Panc1 (cell line): ENCODE results near the gene CDC37L1. TPM values are rescaled to one million over a fixed set of nuclear protein-coding genes. Genes with fewer than 3 reads are reported as not detected.

Experiments used
- ATAC-seq: fragments of 200-7000 bp; cut with Tn5 transposase; 2 replicates; pipeline ENCODE4 v1.9.1; 2020; ENCODE audit warnings: mild to moderate bottlenecking, moderate library complexity
- BruUV-seq: library from RNA; stranded (reverse); fragments of 400-500 nt; replicated peaks from 2 replicates; lab custom pipeline; 2021; lab: Mats Ljungman, UMichigan
- CTCF ChIA-PET: fragments of 300-600 bp; sonication (Branson Sonifier 250); formaldehyde crosslinking; loops from one replicate; lab custom pipeline; 2022; ENCODE audit warnings: antibody characterized with exemption; lab: Charles Lee
- POLR2A ChIA-PET: fragments of 300-600 bp; sonication (Branson Sonifier 250); formaldehyde crosslinking; loops from one replicate; lab custom pipeline; 2022; ENCODE audit warnings: antibody characterized with exemption; lab: Charles Lee
- DNase-seq: peaks from one replicate; pipeline ENCODE4 v3.0.0-alpha.2; 2010; ENCODE audit warnings: low read depth, low spot score
- H3K27ac ChIP-seq: 2 replicates; pipeline ENCODE4 v1.5.1; 2011; ENCODE audit warnings: mild to moderate bottlenecking, low read length, inconsistent platforms
- H3K27me3 ChIP-seq: fragments of 200-500 bp; sonication (Bioruptor generic); 2 replicates; pipeline ENCODE4 v1.6.0; 2014; ENCODE audit warnings: low read length, inconsistent platforms; ENCODE audit not compliant: control insufficient read depth, insufficient read depth
- H3K36me3 ChIP-seq: fragments of 200-500 bp; sonication (Bioruptor generic); 2 replicates; pipeline ENCODE4 v1.5.1; 2014; ENCODE audit warnings: inconsistent platforms, mild to moderate bottlenecking, low read length, moderate library complexity; ENCODE audit not compliant: control insufficient read depth, insufficient read depth
- H3K4me1 ChIP-seq: 2 replicates; pipeline ENCODE4 v1.5.1; 2011; ENCODE audit warnings: inconsistent platforms, mild to moderate bottlenecking, low read length, moderate library complexity; ENCODE audit not compliant: control insufficient read depth, insufficient read depth
- H3K4me3 ChIP-seq, 2 experiments: 2 replicates each; pipeline ENCODE4 v1.5.1; 2011 to 2012; ENCODE audit warnings: low read depth in 2 of 2, low read length in 2 of 2, mild to moderate bottlenecking in 2 of 2, inconsistent platforms in 1 of 2, moderate library complexity in 1 of 2
- H3K9me3 ChIP-seq: fragments of 200-500 bp; sonication (Bioruptor generic); 2 replicates; pipeline ENCODE4 v1.5.1; 2014; ENCODE audit warnings: low read depth, mild to moderate bottlenecking, inconsistent platforms, low read length, moderate library complexity; ENCODE audit not compliant: control insufficient read depth, insufficient read depth
- POLR2AphosphoS5 ChIP-seq: IDR thresholded peaks from 2 replicates; pipeline ENCODE4 v1.6.1; 2012; ENCODE audit warnings: mild to moderate bottlenecking, low read depth, low read length, moderate library complexity
- SIN3A ChIP-seq: IDR thresholded peaks from 2 replicates; pipeline ENCODE4 v1.6.1; 2012; ENCODE audit warnings: low read depth, mild to moderate bottlenecking, low read length, moderate library complexity, borderline replicate concordance; ENCODE audit not compliant: insufficient read depth
- TCF7L2 ChIP-seq: IDR thresholded peaks from 2 replicates; pipeline ENCODE4 v1.6.1; 2011; ENCODE audit warnings: mild to moderate bottlenecking, low read depth, low read length, inconsistent platforms
- in situ Hi-C: cut with HindIII; loops from 2 replicates; pipeline ENCODE4 v1.10.0; 2016; ENCODE audit warnings: low sequenced_read_pairs, low pct_unique_long_range_greater_than_20kb
- intact Hi-C: fragments of 100-400 bp; cut with micrococcal nuclease; formaldehyde crosslinking; loops from one replicate; pipeline ENCODE4 v1.10.0; 2022; ENCODE audit not compliant: unreplicated experiment
- total RNA-seq: library from RNA; stranded (reverse); gene quantifications from one replicate; pipeline ENCODE4 v1.2.1, GENCODE V29; 2021; ENCODE audit not compliant: unreplicated experiment
- TF ChIP-seq, protein P1 (sequence below): fragments of 450-650 bp; IDR thresholded peaks from 2 replicates; pipeline ENCODE4 v1.5.1; 2017; ENCODE audit warnings: mild to moderate bottlenecking
- TF ChIP-seq, protein P2 (sequence below), 2 experiments: IDR thresholded peaks; 2 replicates each; pipeline ENCODE4 v1.6.1; 2011 to 2012; ENCODE audit warnings: low read depth in 2 of 2, control low read depth in 1 of 2, low read length in 1 of 2, mild to moderate bottlenecking in 1 of 2, moderate library complexity in 1 of 2; ENCODE audit not compliant: insufficient read depth in 1 of 2

CDC37L1 gene
- total RNA-seq, 1 experiment from 2014 or later: 3.0 TPM

DNA sequence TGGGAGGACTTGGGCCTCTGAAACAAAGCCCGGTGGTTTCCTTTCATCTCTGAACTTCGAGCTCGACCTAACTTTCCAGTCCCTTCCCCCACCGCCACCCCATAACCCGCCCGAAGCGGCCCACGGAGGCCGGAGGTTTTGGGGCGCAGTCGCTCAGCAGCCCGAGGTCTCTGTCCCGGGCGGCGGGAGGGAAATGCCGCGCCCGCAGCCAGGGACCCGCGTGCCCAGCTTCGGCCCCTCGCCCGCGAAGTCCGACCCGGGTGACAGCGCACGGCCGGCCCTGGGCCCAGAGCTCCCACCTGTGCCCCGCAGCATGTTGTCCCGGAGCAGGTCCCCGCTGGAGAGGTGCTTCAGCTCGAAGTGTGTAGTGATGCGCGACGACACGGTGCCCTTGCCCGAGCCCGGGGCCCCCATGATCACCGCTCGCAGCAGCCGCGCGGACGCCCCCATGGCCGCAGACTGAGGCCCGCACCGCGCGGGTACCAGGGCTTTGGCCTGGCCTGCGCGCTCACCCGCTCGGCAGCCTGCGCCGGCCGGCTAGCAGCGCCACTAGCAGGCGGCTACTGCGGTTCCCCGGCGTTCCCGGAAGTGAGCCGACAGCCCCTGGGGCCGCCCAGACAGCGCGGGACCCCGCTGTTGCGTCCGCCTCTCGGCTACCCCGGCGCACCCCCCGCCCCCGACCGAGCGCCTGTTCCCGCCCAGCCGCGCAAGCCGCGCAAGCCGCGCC, 61.4 kb downstream of the CDC37L1 start, which contains the start of gene AK3:
AK3 (minus strand) TSS at position 565 of the 727 bp plus-strand sequence; CDS start at position 450, 115 bp downstream.
- Histone ChIP-seq H3K9me3 (no peaks in the 10 kb centered on the region), H3K36me3 (peaks cover 5% of the 10 kb centered on the region; the same call in 1 of the 2 replicates), H3K27me3 (no peaks in the 10 kb centered on the region), H3K27ac (peak within 1 kb of the TSS; percentile 69), H3K4me1 (no peaks in the 10 kb centered on the region), H3K4me3 (peak within 1 kb of the TSS; percentile 57 to 58)
- CTCF ChIA-PET: no interaction called here
- ATAC-seq: peak; percentile 97
- intact Hi-C loops (no loop called here), in situ Hi-C loops (no loop called here)
- TF ChIP-seq, protein P1, sequence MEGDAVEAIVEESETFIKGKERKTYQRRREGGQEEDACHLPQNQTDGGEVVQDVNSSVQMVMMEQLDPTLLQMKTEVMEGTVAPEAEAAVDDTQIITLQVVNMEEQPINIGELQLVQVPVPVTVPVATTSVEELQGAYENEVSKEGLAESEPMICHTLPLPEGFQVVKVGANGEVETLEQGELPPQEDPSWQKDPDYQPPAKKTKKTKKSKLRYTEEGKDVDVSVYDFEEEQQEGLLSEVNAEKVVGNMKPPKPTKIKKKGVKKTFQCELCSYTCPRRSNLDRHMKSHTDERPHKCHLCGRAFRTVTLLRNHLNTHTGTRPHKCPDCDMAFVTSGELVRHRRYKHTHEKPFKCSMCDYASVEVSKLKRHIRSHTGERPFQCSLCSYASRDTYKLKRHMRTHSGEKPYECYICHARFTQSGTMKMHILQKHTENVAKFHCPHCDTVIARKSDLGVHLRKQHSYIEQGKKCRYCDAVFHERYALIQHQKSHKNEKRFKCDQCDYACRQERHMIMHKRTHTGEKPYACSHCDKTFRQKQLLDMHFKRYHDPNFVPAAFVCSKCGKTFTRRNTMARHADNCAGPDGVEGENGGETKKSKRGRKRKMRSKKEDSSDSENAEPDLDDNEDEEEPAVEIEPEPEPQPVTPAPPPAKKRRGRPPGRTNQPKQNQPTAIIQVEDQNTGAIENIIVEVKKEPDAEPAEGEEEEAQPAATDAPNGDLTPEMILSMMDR: no peak; the same call in 1 of the 2 replicates
- TF ChIP-seq, protein P2, sequence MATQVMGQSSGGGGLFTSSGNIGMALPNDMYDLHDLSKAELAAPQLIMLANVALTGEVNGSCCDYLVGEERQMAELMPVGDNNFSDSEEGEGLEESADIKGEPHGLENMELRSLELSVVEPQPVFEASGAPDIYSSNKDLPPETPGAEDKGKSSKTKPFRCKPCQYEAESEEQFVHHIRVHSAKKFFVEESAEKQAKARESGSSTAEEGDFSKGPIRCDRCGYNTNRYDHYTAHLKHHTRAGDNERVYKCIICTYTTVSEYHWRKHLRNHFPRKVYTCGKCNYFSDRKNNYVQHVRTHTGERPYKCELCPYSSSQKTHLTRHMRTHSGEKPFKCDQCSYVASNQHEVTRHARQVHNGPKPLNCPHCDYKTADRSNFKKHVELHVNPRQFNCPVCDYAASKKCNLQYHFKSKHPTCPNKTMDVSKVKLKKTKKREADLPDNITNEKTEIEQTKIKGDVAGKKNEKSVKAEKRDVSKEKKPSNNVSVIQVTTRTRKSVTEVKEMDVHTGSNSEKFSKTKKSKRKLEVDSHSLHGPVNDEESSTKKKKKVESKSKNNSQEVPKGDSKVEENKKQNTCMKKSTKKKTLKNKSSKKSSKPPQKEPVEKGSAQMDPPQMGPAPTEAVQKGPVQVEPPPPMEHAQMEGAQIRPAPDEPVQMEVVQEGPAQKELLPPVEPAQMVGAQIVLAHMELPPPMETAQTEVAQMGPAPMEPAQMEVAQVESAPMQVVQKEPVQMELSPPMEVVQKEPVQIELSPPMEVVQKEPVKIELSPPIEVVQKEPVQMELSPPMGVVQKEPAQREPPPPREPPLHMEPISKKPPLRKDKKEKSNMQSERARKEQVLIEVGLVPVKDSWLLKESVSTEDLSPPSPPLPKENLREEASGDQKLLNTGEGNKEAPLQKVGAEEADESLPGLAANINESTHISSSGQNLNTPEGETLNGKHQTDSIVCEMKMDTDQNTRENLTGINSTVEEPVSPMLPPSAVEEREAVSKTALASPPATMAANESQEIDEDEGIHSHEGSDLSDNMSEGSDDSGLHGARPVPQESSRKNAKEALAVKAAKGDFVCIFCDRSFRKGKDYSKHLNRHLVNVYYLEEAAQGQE (IDR thresholded peaks at IDR 0.05; ENCODE audit: insufficient read depth in 1 of 2, low read depth in 2 of 2, low read length in 1 of 2): no peak
- TF ChIP-seq SIN3A (no peak), TCF7L2 (0 out of 2 replicates have a peak, but pooled peaks have one; percentile 30), POLR2AphosphoS5 (no peak)
- POLR2A ChIA-PET: no interaction called here
- BruUV-seq: no TSS peak
- DNase-seq: no peak

GRCh38 chr9:4741365-4742089, 62.2 kb downstream of the CDC37L1 start:
- in situ Hi-C loops: no loop called here
- no peak overlapping the region for H3K27ac ChIP-seq
- H3K27me3 ChIP-seq: no peaks in the 10 kb centered on the region
- H3K4me1 ChIP-seq: no peaks in the 10 kb centered on the region
- DNase-seq: no peak
- TF ChIP-seq POLR2AphosphoS5 (no peak), TCF7L2 (no peak), SIN3A (no peak)
- TF ChIP-seq, protein P1: no peak
- TF ChIP-seq, protein P2 (IDR thresholded peaks at IDR 0.05; ENCODE audit: insufficient read depth in 1 of 2, low read depth in 2 of 2, low read length in 1 of 2): no peak
- H3K36me3 ChIP-seq: peaks cover 5% of the 10 kb centered on the region; the same call in 1 of the 2 replicates
- intact Hi-C loops: no loop called here
- CTCF ChIA-PET: no interaction called here
- no TSS peak for BruUV-seq
- H3K4me3 ChIP-seq: peak overlapping the region; percentile 51 to 57
- POLR2A ChIA-PET: no interaction called here
- no peaks in the 10 kb centered on the region for H3K9me3 ChIP-seq
- ATAC-seq: peak; percentile 53
